KMS-11 (cell line): Measurements from ENCODE around the gene RPL28.

Experiments
- H2AFZ ChIP-seq: fragments of 200-600 bp; sonication (generic); 2 replicates; pipeline ENCODE4 v1.6.1; 2016; ENCODE audit warnings: antibody characterized with exemption, mixed run types, low read depth
- H3K27ac ChIP-seq: fragments of 200-600 bp; sonication (generic); 2 replicates; pipeline ENCODE4 v1.6.1; 2016; ENCODE audit warnings: mild to moderate bottlenecking, mixed run types
- H3K27me3 ChIP-seq: fragments of 200-600 bp; sonication (generic); 2 replicates; pipeline ENCODE4 v1.6.1; 2017; ENCODE audit warnings: mild to moderate bottlenecking, low read depth, mixed run types, moderate library complexity; ENCODE audit not compliant: insufficient read depth
- H3K36me3 ChIP-seq: fragments of 200-600 bp; sonication (generic); 2 replicates; pipeline ENCODE4 v1.6.1; 2017; ENCODE audit warnings: mild to moderate bottlenecking, mixed run types; ENCODE audit not compliant: insufficient read depth
- H3K4me1 ChIP-seq: fragments of 200-600 bp; sonication (generic); 2 replicates; pipeline ENCODE4 v1.6.1; 2016; ENCODE audit warnings: mild to moderate bottlenecking, low read depth, mixed run types; ENCODE audit not compliant: poor library complexity, severe bottlenecking
- H3K4me2 ChIP-seq: fragments of 200-600 bp; sonication (generic); 2 replicates; pipeline ENCODE4 v1.7.0; 2016; ENCODE audit warnings: mild to moderate bottlenecking, mixed run types
- H3K4me3 ChIP-seq: fragments of 200-600 bp; sonication (generic); IDR thresholded peaks from 2 replicates; pipeline ENCODE4 v1.6.1; 2017; ENCODE audit warnings: low read depth, low read length, mixed read lengths; ENCODE audit not compliant: insufficient read depth
- H3K79me2 ChIP-seq: fragments of 200-600 bp; sonication (generic); 2 replicates; pipeline ENCODE4 v1.6.1; 2016; ENCODE audit warnings: low read depth, mixed run types; ENCODE audit not compliant: insufficient read depth
- H3K9ac ChIP-seq: fragments of 200-600 bp; sonication (generic); 2 replicates; pipeline ENCODE4 v1.6.1; 2016; ENCODE audit warnings: mild to moderate bottlenecking, mixed run types
- H4K20me1 ChIP-seq: fragments of 200-600 bp; sonication (generic); 2 replicates; pipeline ENCODE4 v1.6.1; 2016; ENCODE audit warnings: mild to moderate bottlenecking, mixed run types; ENCODE audit not compliant: insufficient read depth
- TF ChIP-seq, protein P1 (sequence below): fragments of 200-600 bp; sonication (generic); conservative IDR thresholded peaks from 2 replicates; pipeline ENCODE4 v1.6.1; 2017; ENCODE audit warnings: low read depth, mild to moderate bottlenecking, antibody characterized with exemption, low read length, moderate library complexity, mixed read lengths

Gene RPL28

DNA sequence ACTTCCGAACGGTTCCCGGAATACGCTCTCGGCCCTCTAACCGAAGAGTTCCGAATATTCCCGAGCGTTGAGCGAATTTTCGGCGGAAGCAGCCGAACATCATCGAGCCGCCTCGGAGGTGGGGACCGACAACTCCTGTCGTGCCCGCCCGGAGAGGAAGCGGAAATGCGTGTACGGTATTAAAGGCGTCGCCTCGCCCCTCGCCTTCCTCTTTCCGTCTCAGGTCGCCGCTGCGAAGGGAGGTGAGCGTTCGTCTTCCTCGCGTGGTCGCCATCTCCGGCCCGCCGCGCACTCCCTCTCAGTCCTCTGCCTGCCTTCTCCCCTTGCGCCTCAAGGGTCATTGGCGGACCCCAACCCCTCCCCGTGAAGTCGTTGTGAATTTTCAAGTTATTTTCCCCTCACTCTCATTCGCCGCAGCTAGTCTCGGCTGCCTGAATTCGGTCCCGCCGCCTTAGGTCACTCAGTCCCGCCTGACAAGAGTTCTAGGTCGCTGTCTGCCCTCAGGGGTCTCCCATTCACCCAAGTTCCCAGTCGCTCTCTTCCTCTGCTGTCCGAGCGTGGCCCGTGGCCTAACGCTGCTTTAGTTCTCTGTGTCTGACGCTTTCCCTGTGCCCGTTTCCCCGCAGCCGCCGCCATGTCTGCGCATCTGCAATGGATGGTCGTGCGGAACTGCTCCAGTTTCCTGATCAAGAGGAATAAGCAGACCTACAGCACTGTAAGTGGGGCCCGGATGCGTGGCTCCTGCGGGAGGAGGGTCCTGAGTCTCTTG lies at the start of gene RPL28:
TSS of gene RPL28 (plus strand) at position 209 of the 769 bp plus-strand sequence. CDS start at position 635, 426 bp downstream.
- peak within 1 kb of the TSS; percentile 77 for H3K9ac ChIP-seq
- H3K79me2 ChIP-seq, result peaks cover 46% of the 10 kb centered on the region
- peaks cover 29% of the 10 kb centered on the region for H4K20me1 ChIP-seq
- peak within 1 kb of the TSS; percentile 35 for H3K4me3 ChIP-seq
- no peaks in the 10 kb centered on the region for H3K27me3 ChIP-seq
- peaks cover 38% of the 10 kb centered on the region for H3K4me1 ChIP-seq
- H3K36me3 ChIP-seq, result peaks cover 18% of the 10 kb centered on the region; the same call in 1 of the 2 replicates
- peak within 1 kb of the TSS; percentile 96 for H3K4me2 ChIP-seq
- H3K27ac ChIP-seq, result peak within 1 kb of the TSS; percentile 85
- TF ChIP-seq, protein P1, sequence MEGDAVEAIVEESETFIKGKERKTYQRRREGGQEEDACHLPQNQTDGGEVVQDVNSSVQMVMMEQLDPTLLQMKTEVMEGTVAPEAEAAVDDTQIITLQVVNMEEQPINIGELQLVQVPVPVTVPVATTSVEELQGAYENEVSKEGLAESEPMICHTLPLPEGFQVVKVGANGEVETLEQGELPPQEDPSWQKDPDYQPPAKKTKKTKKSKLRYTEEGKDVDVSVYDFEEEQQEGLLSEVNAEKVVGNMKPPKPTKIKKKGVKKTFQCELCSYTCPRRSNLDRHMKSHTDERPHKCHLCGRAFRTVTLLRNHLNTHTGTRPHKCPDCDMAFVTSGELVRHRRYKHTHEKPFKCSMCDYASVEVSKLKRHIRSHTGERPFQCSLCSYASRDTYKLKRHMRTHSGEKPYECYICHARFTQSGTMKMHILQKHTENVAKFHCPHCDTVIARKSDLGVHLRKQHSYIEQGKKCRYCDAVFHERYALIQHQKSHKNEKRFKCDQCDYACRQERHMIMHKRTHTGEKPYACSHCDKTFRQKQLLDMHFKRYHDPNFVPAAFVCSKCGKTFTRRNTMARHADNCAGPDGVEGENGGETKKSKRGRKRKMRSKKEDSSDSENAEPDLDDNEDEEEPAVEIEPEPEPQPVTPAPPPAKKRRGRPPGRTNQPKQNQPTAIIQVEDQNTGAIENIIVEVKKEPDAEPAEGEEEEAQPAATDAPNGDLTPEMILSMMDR, result no peak
- H2AFZ ChIP-seq, result peak within 1 kb of the TSS; percentile 60

DNA sequence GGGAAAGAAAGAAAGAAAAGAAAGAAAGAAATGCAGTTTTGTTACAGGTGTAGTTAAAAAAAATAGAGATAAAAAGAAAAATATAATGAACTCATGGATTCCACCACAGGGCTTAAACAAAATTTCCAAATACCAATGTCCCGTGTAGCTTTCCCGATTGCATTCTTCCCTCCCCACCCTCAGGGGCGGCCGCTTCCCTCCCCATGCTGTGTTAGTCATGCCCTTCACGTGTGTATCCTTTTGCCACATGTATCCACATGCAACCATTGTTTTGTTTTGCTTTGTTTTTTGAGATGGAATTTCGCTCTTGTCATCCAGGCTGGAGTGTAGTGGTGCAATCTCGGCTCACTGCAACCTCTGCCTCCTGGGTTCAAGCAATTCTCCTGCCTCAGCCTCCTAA lies 49.6 kb upstream of the RPL28 start:
- peaks cover 37% of the 10 kb centered on the region for H3K27me3 ChIP-seq
- H3K4me1 ChIP-seq, result peaks cover 12% of the 10 kb centered on the region
- no peak overlapping the region for H3K9ac ChIP-seq
- no peaks in the 10 kb centered on the region for H3K36me3 ChIP-seq
- TF ChIP-seq, protein P1, result no peak
- H3K27ac ChIP-seq, result no peak overlapping the region
- H2AFZ ChIP-seq, result no peak overlapping the region
- H3K4me2 ChIP-seq, result no peak overlapping the region
- H3K79me2 ChIP-seq, result peaks cover 11% of the 10 kb centered on the region
- H3K4me3 ChIP-seq, result no peak overlapping the region
- H4K20me1 ChIP-seq, result no peaks in the 10 kb centered on the region

DNA sequence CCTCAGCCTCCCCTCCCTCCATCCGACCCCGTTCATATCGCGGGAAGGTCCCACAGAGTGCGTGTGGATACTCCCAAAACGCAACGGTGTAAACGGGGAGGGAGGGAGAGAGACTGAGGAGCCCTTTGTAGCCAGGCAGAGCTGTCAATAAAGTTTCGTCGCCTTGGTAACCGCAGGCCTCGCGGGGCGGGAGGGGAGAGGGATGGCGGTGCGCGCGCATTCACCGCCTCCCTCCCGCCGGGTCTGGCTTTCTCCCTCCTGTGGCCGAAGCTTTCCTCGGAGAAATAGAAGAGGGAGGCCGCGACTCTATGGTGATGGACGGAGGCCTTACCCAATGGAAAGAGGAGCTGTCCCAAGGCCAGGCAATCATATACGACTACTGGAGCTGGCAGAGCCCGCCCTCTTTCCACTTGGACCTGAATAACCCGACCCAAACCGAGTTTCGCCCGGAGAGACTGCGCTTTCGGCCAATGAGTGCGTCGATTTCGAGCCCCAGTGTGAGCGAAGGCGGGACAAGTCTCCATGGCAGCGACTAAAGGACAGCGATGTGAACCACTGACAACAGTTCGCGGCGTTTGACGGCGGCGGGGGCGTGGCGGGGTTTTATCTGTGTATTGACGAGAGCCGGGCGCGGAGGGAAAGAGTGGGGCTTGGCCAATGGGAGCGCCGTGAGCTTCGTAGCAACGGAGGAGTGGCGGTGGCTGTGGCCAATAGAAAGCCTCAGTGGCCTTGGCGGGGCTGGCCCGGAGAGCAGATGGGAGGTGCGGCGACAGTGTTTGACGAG lies 46.4 kb upstream of the RPL28 start, which contains the start of gene KMT5C:
TSS of gene KMT5C (plus strand) at position 772 of the 784 bp plus-strand sequence. CDS start 2,061 bp downstream, outside the sequence.
- Histone ChIP-seq H3K27me3 (peaks cover 21% of the 10 kb centered on the region), H3K36me3 (no peaks in the 10 kb centered on the region), H3K27ac (peak within 1 kb of the TSS; percentile 99), H3K4me1 (peaks cover 12% of the 10 kb centered on the region), H3K4me3 (peak within 1 kb of the TSS; percentile 54), H3K9ac (peak within 1 kb of the TSS; percentile 99), H2AFZ (peak within 1 kb of the TSS; percentile 95), H4K20me1 (no peaks in the 10 kb centered on the region), H3K4me2 (peak within 1 kb of the TSS; percentile 99), H3K79me2 (peaks cover 11% of the 10 kb centered on the region)
- TF ChIP-seq, protein P1, result no peak

DNA sequence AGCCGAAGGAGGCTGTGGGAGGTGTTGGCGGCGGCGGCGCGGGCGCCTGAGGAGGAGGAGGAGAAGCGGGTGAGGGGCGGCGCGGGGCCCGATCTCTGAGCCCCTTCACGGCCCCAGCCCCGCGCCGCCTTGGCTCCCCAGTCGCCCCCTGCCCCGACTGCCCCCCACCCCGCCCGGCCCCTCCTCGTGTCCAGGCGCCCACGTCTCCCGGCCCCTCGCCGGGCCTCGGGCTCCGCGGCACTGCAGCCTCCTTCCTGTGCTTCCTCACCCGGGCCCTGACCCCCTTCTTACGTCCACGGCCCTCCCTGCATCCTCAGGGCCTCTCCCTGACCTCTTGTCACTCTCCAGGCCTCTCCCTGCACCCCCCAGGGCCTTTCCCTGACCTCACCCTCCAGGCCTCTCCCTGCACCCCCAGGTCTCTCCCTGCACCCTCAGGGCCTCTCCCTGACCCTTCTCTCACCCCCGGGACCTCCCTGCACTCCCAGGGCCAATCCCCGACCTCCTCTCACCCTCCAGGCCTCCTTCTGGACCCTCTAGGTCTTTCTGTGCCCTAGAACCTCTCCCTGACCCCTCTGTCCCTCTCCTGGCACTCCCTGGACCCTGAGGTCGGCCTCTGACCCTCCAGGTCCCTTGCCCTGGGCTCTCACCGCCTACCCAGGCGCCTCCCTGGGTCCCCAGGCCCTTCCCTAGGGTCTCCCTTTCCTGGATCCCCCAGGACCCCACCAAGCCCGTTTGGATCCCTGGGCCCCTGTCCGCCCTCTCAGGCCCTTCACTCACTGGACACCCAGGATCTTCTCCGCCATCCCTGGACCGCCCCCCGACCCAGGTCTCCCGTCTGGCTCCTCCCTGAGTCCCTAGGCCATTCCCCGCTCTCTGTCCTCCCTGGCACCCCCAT lies 45.6 kb upstream of the RPL28 start:
- Histone ChIP-seq H3K4me2 (peak overlapping the region; percentile 97), H3K27ac (peak overlapping the region; percentile 72), H3K9ac (peak overlapping the region; percentile 77), H3K27me3 (peaks cover 17% of the 10 kb centered on the region), H2AFZ (peak overlapping the region; percentile 57; the same call in 1 of the 2 replicates), H4K20me1 (no peaks in the 10 kb centered on the region), H3K4me3 (peak overlapping the region; percentile 54), H3K79me2 (peaks cover 11% of the 10 kb centered on the region), H3K4me1 (peaks cover 12% of the 10 kb centered on the region), H3K36me3 (no peaks in the 10 kb centered on the region)
- TF ChIP-seq, protein P1, result no peak
